ENCODE results near the gene TSPAN4. TPM values are rescaled to one million over a fixed set of nuclear protein-coding genes. Genes with fewer than 3 reads are reported as not detected.
A peak's percentile ranks its signal among the peaks of the same experiment; 100 is the strongest.

Gene TSPAN4
- total and polyA plus RNA-seq, 2 of the 13 experiments (the other 11 are each of a cell fraction or from before 2014, with no cell fraction given), result 31.7 to 68.3 TPM

DNA sequence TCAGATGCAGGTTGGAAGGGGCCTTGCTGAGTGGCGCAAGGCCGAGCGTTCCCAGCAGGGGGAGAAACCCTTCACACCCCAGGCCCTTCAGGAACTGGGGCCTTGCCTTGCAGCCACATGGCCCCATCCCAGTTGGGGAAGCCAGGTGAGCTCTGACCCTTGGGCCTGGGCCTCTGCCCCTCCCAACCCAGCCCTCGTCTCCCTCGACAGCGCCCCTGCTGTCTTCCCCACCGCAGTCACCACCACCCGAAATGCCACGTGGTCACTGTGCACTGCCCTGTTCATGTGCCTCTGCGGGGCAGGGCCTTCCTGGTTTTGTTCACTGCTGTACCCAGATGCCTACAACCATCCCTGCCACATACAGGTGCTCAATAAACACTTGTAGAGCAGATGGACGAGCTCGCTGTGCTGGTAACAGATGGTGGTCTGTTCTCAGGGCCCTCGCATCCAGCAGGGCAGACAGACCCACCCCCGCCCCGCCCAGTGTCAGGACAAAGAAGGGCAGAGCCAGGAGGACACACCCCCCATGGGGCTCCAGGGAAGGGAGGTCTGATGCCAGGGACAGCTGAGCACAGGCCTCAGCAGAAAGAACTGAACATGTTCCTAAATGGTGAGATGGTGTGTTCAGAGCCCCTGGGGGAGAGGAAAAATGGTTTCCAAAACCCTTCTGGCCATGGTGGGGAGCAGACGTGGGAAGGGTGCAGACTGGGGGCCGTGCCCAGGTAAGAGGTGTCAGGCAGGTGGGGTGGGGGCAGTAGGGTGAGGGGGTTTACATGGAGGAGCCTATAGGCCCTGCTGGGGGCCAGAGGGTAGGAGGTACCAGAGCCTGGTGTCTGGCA lies 4.0 kb upstream of the TSPAN4 start (continued):
- no peak for TF ChIP-seq XBP1 (CRISPR knock-in tag; IDR thresholded peaks at IDR 0.05)
- no peak for TF ChIP-seq ZNF138 (CRISPR knock-in tag; IDR thresholded peaks at IDR 0.05; ENCODE audit: low read depth)
- 0 out of 2 replicates have a peak, but pooled peaks have one; percentile 52 for TF ChIP-seq ARHGAP35 (CRISPR knock-in tag; IDR thresholded peaks at IDR 0.05; ENCODE audit: borderline replicate concordance)
- no peak for TF ChIP-seq ATF7 (IDR thresholded peaks at IDR 0.05)
- no peak for TF ChIP-seq ATF7 (CRISPR knock-in tag; IDR thresholded peaks at IDR 0.05)
- no peak for TF ChIP-seq ATF1 (CRISPR knock-in tag; IDR thresholded peaks at IDR 0.05)
- TF ChIP-seq, protein P1, sequence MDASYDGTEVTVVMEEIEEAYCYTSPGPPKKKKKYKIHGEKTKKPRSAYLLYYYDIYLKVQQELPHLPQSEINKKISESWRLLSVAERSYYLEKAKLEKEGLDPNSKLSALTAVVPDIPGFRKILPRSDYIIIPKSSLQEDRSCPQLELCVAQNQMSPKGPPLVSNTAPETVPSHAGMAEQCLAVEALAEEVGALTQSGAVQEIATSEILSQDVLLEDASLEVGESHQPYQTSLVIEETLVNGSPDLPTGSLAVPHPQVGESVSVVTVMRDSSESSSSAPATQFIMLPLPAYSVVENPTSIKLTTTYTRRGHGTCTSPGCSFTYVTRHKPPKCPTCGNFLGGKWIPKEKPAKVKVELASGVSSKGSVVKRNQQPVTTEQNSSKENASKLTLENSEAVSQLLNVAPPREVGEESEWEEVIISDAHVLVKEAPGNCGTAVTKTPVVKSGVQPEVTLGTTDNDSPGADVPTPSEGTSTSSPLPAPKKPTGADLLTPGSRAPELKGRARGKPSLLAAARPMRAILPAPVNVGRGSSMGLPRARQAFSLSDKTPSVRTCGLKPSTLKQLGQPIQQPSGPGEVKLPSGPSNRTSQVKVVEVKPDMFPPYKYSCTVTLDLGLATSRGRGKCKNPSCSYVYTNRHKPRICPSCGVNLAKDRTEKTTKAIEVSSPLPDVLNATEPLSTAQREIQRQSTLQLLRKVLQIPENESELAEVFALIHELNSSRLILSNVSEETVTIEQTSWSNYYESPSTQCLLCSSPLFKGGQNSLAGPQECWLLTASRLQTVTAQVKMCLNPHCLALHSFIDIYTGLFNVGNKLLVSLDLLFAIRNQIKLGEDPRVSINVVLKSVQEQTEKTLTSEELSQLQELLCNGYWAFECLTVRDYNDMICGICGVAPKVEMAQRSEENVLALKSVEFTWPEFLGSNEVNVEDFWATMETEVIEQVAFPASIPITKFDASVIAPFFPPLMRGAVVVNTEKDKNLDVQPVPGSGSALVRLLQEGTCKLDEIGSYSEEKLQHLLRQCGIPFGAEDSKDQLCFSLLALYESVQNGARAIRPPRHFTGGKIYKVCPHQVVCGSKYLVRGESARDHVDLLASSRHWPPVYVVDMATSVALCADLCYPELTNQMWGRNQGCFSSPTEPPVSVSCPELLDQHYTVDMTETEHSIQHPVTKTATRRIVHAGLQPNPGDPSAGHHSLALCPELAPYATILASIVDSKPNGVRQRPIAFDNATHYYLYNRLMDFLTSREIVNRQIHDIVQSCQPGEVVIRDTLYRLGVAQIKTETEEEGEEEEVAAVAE (CRISPR knock-in tag; IDR thresholded peaks at IDR 0.05; ENCODE audit: borderline replicate concordance), result 0 out of 2 replicates have a peak, but pooled peaks have one; percentile 47
- TF ChIP-seq ZNF572 (CRISPR knock-in tag; IDR thresholded peaks at IDR 0.05), result 0 out of 2 replicates have a peak, but pooled peaks have one; percentile 63
- TF ChIP-seq SKI (IDR thresholded peaks at IDR 0.05; ENCODE audit: partially characterized antibody), result peak; percentile 33
- TF ChIP-seq, protein P2, sequence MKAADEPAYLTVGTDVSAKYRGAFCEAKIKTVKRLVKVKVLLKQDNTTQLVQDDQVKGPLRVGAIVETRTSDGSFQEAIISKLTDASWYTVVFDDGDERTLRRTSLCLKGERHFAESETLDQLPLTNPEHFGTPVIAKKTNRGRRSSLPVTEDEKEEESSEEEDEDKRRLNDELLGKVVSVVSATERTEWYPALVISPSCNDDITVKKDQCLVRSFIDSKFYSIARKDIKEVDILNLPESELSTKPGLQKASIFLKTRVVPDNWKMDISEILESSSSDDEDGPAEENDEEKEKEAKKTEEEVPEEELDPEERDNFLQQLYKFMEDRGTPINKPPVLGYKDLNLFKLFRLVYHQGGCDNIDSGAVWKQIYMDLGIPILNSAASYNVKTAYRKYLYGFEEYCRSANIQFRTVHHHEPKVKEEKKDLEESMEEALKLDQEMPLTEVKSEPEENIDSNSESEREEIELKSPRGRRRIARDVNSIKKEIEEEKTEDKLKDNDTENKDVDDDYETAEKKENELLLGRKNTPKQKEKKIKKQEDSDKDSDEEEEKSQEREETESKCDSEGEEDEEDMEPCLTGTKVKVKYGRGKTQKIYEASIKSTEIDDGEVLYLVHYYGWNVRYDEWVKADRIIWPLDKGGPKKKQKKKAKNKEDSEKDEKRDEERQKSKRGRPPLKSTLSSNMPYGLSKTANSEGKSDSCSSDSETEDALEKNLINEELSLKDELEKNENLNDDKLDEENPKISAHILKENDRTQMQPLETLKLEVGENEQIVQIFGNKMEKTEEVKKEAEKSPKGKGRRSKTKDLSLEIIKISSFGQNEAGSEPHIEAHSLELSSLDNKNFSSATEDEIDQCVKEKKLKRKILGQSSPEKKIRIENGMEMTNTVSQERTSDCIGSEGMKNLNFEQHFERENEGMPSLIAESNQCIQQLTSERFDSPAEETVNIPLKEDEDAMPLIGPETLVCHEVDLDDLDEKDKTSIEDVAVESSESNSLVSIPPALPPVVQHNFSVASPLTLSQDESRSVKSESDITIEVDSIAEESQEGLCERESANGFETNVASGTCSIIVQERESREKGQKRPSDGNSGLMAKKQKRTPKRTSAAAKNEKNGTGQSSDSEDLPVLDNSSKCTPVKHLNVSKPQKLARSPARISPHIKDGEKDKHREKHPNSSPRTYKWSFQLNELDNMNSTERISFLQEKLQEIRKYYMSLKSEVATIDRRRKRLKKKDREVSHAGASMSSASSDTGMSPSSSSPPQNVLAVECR (CRISPR knock-in tag; IDR thresholded peaks at IDR 0.05; ENCODE audit: borderline replicate concordance), result peak; percentile 86
- peak; percentile 91 for TF ChIP-seq ZNF543 (CRISPR knock-in tag; IDR thresholded peaks at IDR 0.05)
- peak; percentile 55; the same call in 1 of the 2 replicates for TF ChIP-seq ARNTL (CRISPR knock-in tag; IDR thresholded peaks at IDR 0.05)
- TF ChIP-seq, protein P3, sequence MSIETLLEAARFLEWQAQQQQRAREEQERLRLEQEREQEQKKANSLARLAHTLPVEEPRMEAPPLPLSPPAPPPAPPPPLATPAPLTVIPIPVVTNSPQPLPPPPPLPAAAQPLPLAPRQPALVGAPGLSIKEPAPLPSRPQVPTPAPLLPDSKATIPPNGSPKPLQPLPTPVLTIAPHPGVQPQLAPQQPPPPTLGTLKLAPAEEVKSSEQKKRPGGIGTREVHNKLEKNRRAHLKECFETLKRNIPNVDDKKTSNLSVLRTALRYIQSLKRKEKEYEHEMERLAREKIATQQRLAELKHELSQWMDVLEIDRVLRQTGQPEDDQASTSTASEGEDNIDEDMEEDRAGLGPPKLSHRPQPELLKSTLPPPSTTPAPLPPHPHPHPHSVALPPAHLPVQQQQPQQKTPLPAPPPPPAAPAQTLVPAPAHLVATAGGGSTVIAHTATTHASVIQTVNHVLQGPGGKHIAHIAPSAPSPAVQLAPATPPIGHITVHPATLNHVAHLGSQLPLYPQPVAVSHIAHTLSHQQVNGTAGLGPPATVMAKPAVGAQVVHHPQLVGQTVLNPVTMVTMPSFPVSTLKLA (IDR thresholded peaks at IDR 0.05), result peak; percentile 85
- no peak for TF ChIP-seq ISX (CRISPR knock-in tag; conservative IDR thresholded peaks at IDR 0.05)
- TF ChIP-seq, protein P4, sequence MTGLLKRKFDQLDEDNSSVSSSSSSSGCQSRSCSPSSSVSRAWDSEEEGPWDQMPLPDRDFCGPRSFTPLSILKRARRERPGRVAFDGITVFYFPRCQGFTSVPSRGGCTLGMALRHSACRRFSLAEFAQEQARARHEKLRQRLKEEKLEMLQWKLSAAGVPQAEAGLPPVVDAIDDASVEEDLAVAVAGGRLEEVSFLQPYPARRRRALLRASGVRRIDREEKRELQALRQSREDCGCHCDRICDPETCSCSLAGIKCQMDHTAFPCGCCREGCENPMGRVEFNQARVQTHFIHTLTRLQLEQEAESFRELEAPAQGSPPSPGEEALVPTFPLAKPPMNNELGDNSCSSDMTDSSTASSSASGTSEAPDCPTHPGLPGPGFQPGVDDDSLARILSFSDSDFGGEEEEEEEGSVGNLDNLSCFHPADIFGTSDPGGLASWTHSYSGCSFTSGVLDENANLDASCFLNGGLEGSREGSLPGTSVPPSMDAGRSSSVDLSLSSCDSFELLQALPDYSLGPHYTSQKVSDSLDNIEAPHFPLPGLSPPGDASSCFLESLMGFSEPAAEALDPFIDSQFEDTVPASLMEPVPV (CRISPR knock-in tag; IDR thresholded peaks at IDR 0.05), result peak; percentile 33; the same call in 1 of the 2 replicates
- TF ChIP-seq, protein P5, sequence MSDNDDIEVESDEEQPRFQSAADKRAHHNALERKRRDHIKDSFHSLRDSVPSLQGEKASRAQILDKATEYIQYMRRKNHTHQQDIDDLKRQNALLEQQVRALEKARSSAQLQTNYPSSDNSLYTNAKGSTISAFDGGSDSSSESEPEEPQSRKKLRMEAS (IDR thresholded peaks at IDR 0.05), result peak; percentile 98
